ENCODE data around the gene ZFP3.
"Not testable (repeated sequence)": the region's sequence is repeated elsewhere in the genome, so short reads cannot be mapped to it uniquely, and the experiment has no call there.

The ZFP3 gene

GRCh38 chr17:5078106-5079028, at the start of gene ZFP3:
Gene ZFP3, plus strand, starts transcription at chr17:5078467. Its CDS starts 13,038 bp downstream, at chr17:5091505.
- no peak for TF ChIP-seq CTCF (conservative IDR thresholded peaks at IDR 0.05; ENCODE audit: low read depth, low read length)
- peak; percentile 81 for DNase-seq (ENCODE audit: low read depth)
- peak within 1 kb of the TSS; percentile 72 for H3K4me3 ChIP-seq (ENCODE audit: low read depth, low read length)

GRCh38 chr17:5030168-5030567, 48.1 kb upstream of the ZFP3 start:
- DNase-seq (ENCODE audit: low read depth); H3K4me3 ChIP-seq (ENCODE audit: low read depth, low read length): not testable (repeated sequence)

GRCh38 chr17:5031365-5032082, 46.7 kb upstream of the ZFP3 start:
- peak; percentile 83 for DNase-seq (ENCODE audit: low read depth)
- TF ChIP-seq CTCF (conservative IDR thresholded peaks at IDR 0.05; ENCODE audit: low read depth, low read length), result peak; percentile 82
- H3K4me3 ChIP-seq (ENCODE audit: low read depth, low read length), result peak overlapping the region; percentile 45

- no peak for DNase-seq (ENCODE audit: low read depth)
- no peak for TF ChIP-seq CTCF (conservative IDR thresholded peaks at IDR 0.05; ENCODE audit: low read depth, low read length)
- no peak overlapping the region for H3K4me3 ChIP-seq (ENCODE audit: low read depth, low read length)
Observed at GRCh38 chr17:5032865-5033264, 45.4 kb upstream of the ZFP3 start.

- TF ChIP-seq CTCF (conservative IDR thresholded peaks at IDR 0.05; ENCODE audit: low read depth, low read length), result no peak
- DNase-seq (ENCODE audit: low read depth), result no peak
- H3K4me3 ChIP-seq (ENCODE audit: low read depth, low read length), result no peak overlapping the region
Observed at GRCh38 chr17:5033352-5034015, 44.8 kb upstream of the ZFP3 start.

GRCh38 chr17:5034063-5034462, 44.2 kb upstream of the ZFP3 start:
- no peak for TF ChIP-seq CTCF (conservative IDR thresholded peaks at IDR 0.05; ENCODE audit: low read depth, low read length)
- DNase-seq (ENCODE audit: low read depth), result no peak
- H3K4me3 ChIP-seq (ENCODE audit: low read depth, low read length), result no peak overlapping the region

- H3K4me3 ChIP-seq (ENCODE audit: low read depth, low read length), result no peak overlapping the region
- no peak for DNase-seq (ENCODE audit: low read depth)
- no peak for TF ChIP-seq CTCF (conservative IDR thresholded peaks at IDR 0.05; ENCODE audit: low read depth, low read length)
Observed at GRCh38 chr17:5034651-5035050, 43.6 kb upstream of the ZFP3 start.

Measured in choroid plexus epithelial cell (primary cell).